ENCODE data around the gene TRPM4.

GRCh38 chr19:49210108-49210900, 52.7 kb downstream of the TRPM4 start:
- TF ChIP-seq POLR2A (IDR thresholded peaks at IDR 0.05), result no peak
- no peak for TF ChIP-seq CTCF (IDR thresholded peaks at IDR 0.05)

All from Peyer's patch (tissue), 4 donors.